ENCODE data around the gene TEF.

TEF gene

GRCh38 chr22:41445129-41446056, 63.7 kb downstream of the TEF start:
- TF ChIP-seq CTCF (IDR thresholded peaks at IDR 0.05; ENCODE audit: borderline replicate concordance, insufficient read depth, low read depth, low read length): no peak
- peak overlapping the region; percentile 99 for H3K4me3 ChIP-seq (ENCODE audit: low read depth, low read length)

DNA sequence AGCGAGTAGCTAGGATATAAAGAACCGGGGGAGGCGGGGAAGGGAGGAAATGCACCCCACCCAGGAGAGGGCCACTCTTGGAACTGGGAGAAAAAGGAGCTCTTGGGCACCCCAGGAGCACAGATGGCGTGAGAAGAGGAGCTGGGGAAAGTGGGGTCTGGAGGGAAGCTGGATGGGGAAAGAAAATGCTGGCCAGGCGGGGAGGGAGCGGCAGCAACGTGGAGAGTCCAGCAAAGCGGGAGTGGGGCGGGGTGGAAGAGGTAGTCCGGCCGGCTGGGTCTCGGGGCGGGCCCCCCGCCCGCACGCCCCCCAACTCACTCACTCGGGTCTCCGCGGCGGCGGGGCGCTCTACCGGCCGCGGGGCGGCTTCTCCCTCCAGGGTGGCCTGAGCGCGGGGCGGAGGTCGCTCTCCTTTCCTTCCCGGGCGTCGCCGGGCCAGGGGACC, 64.3 kb downstream of the TEF start:
- TF ChIP-seq CTCF (IDR thresholded peaks at IDR 0.05; ENCODE audit: borderline replicate concordance, insufficient read depth, low read depth, low read length): no peak
- peak overlapping the region; percentile 99 for H3K4me3 ChIP-seq (ENCODE audit: low read depth, low read length)

DNA sequence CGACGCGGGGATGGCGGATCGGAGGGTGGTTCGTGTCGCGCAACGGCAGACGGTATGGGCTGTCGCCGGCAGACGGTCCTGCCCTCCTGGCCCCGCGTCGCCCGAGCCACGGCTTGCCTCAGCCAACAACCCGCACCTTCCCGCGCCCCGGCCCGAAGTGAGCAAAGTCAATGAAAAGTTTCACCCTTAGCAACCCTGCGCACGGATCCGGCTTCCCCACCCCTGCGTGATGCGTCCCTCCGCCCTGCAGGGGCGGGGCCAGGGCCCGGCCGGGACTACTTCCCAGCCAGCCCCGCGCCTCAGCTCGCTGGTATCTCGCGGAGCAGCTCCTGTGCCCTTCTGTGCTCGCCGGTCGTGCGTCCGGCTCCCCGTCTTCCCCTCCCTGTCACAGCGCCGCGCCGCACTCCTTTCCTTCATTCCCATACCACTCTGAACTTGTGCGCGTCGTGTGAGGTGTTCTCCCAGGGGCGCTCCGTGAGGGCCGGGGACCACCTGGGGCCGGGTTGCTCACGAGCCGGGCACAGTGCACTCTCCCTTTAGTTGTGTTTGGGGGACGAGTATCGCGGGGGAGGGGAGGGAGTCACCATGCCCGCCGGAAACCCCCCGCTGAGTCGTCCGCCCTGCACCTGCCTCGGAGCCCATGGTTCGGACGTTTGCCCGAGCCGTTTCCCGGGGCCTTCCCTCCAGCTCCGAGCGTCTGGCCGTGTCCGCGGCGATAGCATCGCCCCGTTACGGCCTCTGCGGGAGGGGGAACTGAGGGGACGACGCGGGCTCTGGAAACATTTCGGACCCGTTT, 65.1 kb downstream of the TEF start, which contains the start of gene TOB2:
Gene TOB2, minus strand, starts transcription at position 163 of the 796 bp plus-strand sequence. CDS start 9,456 bp downstream, outside the sequence.
- H3K4me3 ChIP-seq (ENCODE audit: low read depth, low read length): peak within 1 kb of the TSS; percentile 99
- no peak for TF ChIP-seq CTCF (IDR thresholded peaks at IDR 0.05; ENCODE audit: borderline replicate concordance, insufficient read depth, low read depth, low read length)

GRCh38 chr22:41447435-41448188, 65.9 kb downstream of the TEF start:
- peak overlapping the region; percentile 99 for H3K4me3 ChIP-seq (ENCODE audit: low read depth, low read length)
- TF ChIP-seq CTCF (IDR thresholded peaks at IDR 0.05; ENCODE audit: borderline replicate concordance, insufficient read depth, low read depth, low read length): no peak

DNA sequence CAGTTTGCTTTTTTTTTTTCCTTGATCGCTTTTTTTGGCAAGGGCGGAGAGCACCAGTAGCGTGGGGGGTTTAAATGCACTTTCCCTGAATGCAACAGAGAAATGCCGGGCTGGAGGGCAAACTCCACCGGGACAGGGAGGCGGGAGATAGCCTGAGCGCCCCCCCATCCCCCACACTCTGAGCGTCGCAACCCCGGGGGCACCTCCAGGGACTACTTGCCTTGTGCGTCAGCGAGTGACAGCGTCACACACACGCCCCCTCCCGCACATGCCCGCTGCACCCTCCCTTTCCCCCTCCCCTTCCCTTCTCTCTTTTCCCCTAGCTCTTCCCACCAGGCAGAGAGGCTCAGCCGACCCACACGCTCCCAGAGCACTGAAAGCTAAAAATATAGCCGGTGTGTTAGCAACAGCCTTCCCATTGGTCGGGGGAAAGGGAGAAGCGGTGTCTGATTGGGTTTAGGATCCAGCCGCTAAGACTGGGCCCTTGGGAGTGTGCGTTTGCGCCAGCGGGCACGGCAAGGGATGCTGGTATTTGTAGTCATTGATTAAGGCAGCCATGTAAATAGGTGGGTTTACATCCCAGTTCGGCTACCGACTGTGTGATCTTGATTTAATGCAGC, 66.6 kb downstream of the TEF start:
- peak overlapping the region; percentile 99 for H3K4me3 ChIP-seq (ENCODE audit: low read depth, low read length)
- TF ChIP-seq CTCF (IDR thresholded peaks at IDR 0.05; ENCODE audit: borderline replicate concordance, insufficient read depth, low read depth, low read length): no peak

Data from GM12875 (cell line).